Activated naive CD4-positive, alpha-beta T cell treated with anti-CD3 and anti-CD28 coated beads, Interleukin-2, amount 50 U/mL, for 72 hours (primary cell): ENCODE results near the gene MTCL1. TPM values are rescaled to one million over a fixed set of nuclear protein-coding genes. Genes with fewer than 3 reads are reported as not detected.

ENCODE experiments used
- ATAC-seq, 2 donors: fragments of 150-1000 bp; cut with Tn5 transposase; 2 replicates each; pipeline ENCODE4 v1.10.0; 2021; ENCODE audit warnings: mild to moderate bottlenecking in 2 of 2, moderate library complexity in 2 of 2
- DNase-seq, 2 donors: peaks; one replicate each; pipeline ENCODE4 v3.0.0; 2021 to 2022; ENCODE audit warnings: low spot score in 2 of 2
- H3K27ac Mint-ChIP-seq, 2 donors: one replicate each; pipeline ENCODE4 v1.8.0; 2022; ENCODE audit warnings: mild to moderate bottlenecking in 2 of 2, mixed read lengths in 2 of 2
- H3K36me3 Mint-ChIP-seq, 2 donors: one replicate each; pipeline ENCODE4 v1.8.0; 2022; ENCODE audit warnings: mixed read lengths in 2 of 2
- H3K9me3 Mint-ChIP-seq, 2 donors: one replicate each; pipeline ENCODE4 v1.8.0; 2022; ENCODE audit warnings: mixed read lengths in 2 of 2
- total RNA-seq, 2 donors: library from RNA; stranded (reverse); gene quantifications; one replicate each; pipeline ENCODE4 v1.2.3, GENCODE V29; 2022

The MTCL1 gene
- total RNA-seq, 2 donors from 2014 or later: 0.06 to 0.66 TPM

DNA sequence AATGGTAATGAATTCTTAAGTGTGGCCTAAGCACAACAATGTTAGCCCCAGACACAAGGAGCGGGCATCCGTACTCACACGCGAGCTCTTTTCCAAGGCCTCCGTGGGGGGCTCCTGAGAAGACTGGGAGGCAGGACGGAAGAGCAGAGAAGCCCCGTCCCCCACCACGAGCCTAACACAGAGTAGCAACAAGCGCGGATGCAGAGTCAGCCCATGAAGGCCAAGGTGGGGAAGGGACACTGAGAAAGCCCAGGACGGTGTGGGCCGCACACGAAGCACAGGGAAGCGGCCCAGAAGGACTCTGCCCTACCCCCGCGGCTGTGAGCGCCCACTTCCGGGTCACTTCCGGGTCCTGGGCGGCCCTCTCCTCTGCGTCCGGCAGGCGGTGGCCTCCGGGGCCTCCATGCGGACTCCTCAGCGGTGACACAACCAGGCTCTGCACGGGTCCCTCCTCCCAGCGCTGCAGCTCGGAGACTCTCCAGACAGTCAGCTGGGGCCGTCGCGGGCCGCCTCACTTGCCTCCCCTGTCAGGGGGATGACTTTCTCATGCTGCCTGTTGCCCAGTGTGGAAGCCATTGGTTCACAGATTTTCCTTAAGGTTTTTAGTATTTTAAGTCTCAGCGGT, 151.5 kb downstream of the MTCL1 start:
- DNase-seq: no peak
- Mint-ChIP-seq H3K9me3 (no peaks in the 10 kb centered on the region), H3K36me3 (no peaks in the 10 kb centered on the region), H3K27ac (peak overlapping the region in 1 of 2 donors; percentile 51)
- no peak for ATAC-seq

DNA sequence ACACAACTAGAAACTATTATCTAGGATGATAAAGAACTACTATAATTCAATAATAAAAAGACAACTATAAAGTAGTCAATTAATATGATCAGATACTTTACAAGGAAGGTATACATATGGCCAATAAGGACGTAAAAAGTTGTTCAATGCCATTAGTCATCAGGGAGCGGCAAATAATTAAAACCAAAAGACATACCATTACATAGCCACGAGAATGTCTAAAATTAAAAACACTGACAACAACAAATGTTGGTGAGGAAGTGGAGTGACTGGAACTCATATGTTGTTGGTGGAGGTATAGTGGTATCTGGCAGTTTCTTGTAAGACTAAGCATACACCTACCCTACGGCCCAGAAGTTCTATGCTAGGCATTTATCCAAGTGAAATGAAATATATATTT, 152.4 kb downstream of the MTCL1 start:
- Mint-ChIP-seq H3K27ac (no peak overlapping the region), H3K36me3 (no peaks in the 10 kb centered on the region), H3K9me3 (no peaks in the 10 kb centered on the region)
- no peak for DNase-seq
- ATAC-seq: no peak

DNA sequence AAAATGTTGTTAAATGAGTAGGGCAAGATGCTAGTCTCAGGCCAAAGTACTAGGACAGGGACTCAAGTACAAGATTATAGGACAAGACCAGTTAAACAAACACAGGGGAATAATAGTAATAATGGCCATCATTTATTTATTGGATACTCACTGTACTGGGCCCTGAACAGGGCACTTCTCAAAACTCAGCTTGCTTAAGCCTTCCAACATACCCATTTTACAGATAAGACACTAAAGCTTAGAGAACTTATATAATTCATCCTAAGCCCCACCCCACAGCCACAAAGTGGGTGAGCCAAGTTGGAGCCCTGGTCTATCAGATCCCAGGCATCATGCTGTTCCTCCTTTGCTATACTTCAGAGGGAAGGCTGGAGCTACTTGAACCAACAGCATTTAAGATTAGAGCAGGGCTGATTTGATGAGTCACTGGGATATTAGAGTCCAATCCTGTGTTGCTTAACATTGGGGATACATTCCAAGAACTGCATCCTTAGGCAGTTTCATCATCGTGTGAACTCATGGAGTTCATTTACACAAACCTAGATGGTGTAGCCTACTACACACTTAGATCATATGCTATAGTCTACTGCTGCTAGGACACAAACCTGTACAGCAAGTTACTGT, 153.6 kb downstream of the MTCL1 start:
- ATAC-seq: no peak
- H3K27ac Mint-ChIP-seq: no peak overlapping the region
- no peak for DNase-seq
- H3K9me3 Mint-ChIP-seq: no peaks in the 10 kb centered on the region
- H3K36me3 Mint-ChIP-seq: no peaks in the 10 kb centered on the region

DNA sequence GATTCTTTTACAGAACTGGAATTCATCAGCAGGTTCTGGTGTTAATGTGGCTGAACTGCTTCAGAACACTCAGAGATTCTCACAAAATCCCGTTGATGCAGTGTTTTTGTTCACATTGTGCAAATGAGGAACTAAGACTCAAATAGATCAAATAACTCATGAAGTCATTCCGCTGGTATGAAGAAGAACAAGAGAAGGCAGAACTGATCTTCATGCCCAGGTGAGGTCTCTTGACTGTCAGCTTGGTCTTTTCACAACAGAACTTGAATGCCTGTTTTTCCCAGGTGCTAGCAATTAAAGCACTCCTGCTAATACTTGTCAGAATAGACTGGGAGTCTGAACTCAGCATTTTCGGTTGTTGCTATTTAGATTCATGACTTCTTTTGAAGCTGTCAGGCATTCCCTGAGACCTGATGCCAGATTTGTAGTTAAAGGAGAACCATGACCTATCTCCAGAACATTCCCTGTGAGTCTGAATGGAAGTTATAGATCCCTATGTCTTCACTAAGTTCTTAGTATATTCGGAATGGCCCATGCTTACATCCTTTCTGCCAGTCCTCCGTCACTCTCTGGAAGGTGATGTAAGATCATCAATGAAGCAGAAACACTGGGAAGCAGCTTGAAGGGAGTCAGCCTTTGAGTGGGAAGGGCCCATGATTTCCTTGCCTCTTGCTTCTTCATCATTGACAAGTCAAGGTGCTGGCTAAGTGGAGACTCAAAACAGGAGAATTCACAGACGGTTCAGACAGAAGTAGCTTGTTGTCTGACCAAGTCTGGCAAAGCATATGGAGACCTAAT, 155.7 kb downstream of the MTCL1 start:
- ATAC-seq (no peak), DNase-seq (no peak)
- Mint-ChIP-seq H3K27ac (no peak overlapping the region), H3K36me3 (no peaks in the 10 kb centered on the region), H3K9me3 (no peaks in the 10 kb centered on the region)

DNA sequence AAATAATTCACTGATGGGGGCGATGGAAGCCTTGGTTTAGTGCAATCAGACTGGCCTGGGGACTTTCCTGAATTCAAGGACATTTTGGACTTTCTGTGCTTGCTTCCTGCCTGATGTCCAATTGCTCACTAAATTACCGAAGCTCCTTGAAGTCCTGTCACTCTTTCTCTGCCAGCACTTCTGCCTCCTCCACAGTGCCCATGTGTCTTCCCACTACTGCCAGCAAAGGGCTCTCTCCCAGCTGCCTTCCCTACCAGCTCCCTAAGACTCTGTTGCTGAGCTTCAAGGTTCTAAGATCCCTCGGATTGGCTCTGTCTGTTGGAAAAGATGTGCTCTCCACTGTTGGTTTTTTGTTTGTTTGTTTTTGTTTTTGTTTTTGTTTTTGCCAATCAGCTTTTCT, 158.1 kb downstream of the MTCL1 start:
- peak overlapping the region in 1 of 2 donors; percentile 63 for H3K27ac Mint-ChIP-seq
- H3K36me3 Mint-ChIP-seq: no peaks in the 10 kb centered on the region
- ATAC-seq: no peak
- DNase-seq: no peak
- H3K9me3 Mint-ChIP-seq: no peaks in the 10 kb centered on the region

DNA sequence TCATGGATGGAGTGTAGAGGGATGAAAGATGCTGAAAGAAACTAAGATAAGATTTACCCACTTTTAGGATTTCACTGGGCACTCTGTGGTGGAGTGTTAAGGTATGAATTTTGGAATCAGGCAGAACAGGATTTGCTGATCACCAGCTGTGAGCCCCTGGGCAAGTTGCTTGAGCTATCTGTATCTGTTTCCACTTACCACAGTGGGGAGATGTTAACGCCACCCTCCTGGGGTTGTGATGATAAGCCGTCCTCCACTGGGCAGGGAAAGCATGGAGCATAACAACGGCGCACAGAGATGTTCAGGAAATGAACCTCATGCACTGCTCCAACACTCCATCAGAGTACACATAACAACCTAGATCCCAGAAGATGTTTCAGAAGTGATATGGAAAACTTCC, 160.6 kb downstream of the MTCL1 start:
- no peaks in the 10 kb centered on the region for H3K9me3 Mint-ChIP-seq
- H3K36me3 Mint-ChIP-seq: no peaks in the 10 kb centered on the region
- no peak overlapping the region for H3K27ac Mint-ChIP-seq
- ATAC-seq (no peak), DNase-seq (no peak)

DNA sequence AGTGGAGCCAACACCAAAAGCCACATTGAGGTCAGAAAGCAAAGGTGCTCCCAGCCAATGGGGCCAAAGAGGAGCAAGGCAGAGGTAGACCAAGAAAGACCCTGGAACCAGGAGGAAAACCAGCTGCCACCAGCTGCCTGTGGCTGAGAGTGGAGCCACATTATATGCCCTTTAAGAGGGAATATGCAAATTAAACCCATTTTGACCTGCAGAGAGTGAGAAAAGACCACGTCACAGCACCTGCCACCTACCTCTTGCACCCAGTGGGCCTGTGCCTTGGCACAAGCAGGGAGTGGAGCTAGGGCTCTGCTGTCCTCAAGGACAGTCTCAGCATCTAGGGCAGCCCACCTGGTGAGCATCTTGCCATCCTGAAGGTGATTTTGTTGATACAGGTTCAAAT, 161.3 kb downstream of the MTCL1 start:
- no peaks in the 10 kb centered on the region for H3K9me3 Mint-ChIP-seq
- no peaks in the 10 kb centered on the region for H3K36me3 Mint-ChIP-seq
- no peak for DNase-seq
- no peak for ATAC-seq
- H3K27ac Mint-ChIP-seq: no peak overlapping the region

DNA sequence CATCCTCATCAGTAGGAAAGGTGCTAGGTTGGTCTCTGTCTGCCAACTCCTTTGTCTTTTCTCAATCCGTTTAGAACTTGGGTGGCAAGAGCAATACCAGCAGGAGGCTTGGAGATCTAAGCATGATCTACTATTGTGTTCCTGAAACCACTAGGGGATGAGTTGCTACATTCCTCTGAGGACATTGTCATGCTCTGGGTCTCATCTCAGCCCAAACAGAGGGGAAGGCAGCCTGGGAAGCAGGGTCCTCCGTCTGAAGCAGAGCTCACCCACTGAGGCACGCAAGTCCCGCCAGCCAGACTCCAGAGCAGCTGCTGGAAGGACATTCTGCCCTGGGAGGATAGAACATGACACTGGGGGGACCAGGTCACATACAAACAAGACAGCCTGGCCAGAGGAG, 162.9 kb downstream of the MTCL1 start:
- no peak for DNase-seq
- H3K9me3 Mint-ChIP-seq: no peaks in the 10 kb centered on the region
- no peak for ATAC-seq
- no peaks in the 10 kb centered on the region for H3K36me3 Mint-ChIP-seq
- H3K27ac Mint-ChIP-seq: peak overlapping the region in 1 of 2 donors; percentile 44

DNA sequence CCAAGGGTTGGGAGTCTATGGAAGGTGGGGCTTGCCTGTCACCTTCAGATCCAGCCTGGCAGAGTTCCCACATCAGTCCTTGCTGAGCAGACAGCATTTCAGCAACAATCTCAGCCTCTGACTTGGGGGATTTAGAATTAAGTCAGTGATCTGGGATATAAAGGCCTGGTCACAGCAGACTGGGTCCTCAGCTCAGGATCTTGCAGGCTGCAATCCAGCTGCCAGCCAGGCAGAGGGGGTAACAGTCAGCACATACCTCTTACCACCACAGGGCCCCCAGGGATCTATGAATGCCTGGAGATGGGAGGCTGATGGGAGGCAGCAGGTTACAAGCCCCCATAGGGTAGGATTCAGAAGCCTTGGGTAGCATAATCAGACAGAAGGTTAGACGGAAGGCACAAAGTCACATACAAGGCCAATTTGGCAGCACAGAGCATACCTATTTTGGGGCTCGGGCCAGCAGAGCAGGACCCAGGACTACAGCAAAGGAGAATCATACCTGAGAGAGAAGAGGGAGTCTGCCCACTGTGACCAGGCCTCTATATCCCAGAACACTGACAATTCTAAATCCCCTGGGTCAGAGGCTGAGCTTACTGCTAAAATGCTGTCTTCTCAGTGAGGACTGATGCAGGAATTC, 163.5 kb downstream of the MTCL1 start:
- ATAC-seq: no peak
- no peaks in the 10 kb centered on the region for H3K9me3 Mint-ChIP-seq

DNA sequence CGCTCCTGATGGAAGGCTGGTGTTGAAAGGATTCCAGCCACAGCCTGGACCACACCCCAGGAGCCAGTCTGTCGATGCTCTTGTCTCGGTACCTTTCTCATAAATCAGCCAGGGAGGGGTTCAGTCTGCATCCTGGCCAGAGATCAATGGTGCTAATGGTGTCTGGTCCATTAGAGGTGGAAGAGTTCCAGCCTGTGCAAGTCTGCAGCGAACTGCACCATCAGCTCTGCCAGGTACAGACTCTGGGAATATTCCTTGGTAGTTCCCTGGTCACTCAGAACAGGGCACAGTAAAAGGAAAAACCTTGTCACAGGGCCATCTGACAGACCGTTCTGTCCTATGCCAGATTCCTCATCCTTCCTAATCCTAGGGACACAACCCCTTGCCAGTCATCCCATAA, 164.3 kb downstream of the MTCL1 start:
- DNase-seq (no peak), ATAC-seq (no peak)
- Mint-ChIP-seq H3K27ac (no peak overlapping the region), H3K9me3 (no peaks in the 10 kb centered on the region), H3K36me3 (no peaks in the 10 kb centered on the region)

More for the DNA sequence above, 163.5 kb downstream of the MTCL1 start:
- Mint-ChIP-seq H3K36me3 (no peaks in the 10 kb centered on the region), H3K27ac (no peak overlapping the region)
- DNase-seq: no peak

DNA sequence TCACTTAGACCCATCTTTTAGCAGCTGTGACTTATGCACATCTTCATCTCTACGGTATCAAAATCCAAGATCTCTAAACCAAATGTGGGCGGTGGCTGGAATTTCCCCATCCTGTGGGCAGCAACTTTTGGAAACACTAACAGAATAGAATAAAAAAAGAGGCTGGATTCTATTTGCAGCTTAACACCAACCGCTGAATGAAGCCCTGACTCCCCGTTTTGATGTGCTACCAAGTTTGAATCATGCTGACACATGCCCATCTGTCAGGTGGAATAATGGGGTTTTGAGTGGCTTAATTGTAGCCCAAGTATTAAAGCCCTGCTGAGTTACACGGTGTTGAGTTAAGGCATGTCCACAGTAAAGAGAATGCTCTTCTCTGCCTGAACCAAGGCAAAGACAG, 165.2 kb downstream of the MTCL1 start:
- Mint-ChIP-seq H3K9me3 (no peaks in the 10 kb centered on the region), H3K27ac (no peak overlapping the region), H3K36me3 (no peaks in the 10 kb centered on the region)
- DNase-seq: no peak
- ATAC-seq: no peak

DNA sequence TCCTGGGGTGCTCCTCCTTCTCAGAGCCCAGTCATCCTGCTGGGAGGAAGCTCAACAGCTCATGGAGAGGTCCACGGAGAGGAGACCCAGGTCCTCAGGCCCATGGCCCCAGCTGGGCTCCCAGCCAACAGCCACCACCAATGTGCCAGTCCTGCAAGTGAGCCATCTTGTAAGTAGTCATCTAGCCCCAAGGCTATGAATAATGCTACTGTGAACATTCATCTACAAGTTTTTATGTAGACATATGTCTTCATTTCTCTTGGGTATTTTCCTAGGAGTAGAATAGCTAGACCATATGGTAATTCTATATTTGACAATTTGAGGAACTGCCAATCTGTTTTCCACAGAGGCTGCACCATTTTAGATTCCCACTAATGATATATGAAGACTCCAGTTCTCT, 166.1 kb downstream of the MTCL1 start:
- Mint-ChIP-seq H3K27ac (no peak overlapping the region), H3K36me3 (no peaks in the 10 kb centered on the region), H3K9me3 (no peaks in the 10 kb centered on the region)
- no peak for ATAC-seq
- DNase-seq: no peak

DNA sequence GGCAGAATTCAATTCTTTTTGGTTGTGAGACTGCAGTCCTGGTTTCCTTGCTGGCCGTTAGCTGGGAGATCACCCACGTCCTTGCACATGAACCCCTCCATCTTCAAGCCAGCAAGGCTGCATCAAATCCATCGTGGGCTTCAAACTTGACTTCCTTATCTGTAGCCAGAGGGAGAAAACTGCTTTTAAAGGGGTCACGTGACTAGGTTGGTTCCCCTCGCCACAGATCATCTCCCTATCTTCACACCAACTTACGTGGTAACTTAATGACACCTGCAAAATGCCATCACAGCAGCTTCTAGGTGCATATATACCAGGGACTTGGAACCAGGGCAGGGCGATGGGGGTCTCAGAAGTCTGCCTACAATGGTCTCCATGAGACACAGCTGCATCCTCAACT, 169.5 kb downstream of the MTCL1 start:
- Mint-ChIP-seq H3K27ac (no peak overlapping the region), H3K9me3 (no peaks in the 10 kb centered on the region), H3K36me3 (no peaks in the 10 kb centered on the region)
- ATAC-seq (no peak), DNase-seq (no peak)

DNA sequence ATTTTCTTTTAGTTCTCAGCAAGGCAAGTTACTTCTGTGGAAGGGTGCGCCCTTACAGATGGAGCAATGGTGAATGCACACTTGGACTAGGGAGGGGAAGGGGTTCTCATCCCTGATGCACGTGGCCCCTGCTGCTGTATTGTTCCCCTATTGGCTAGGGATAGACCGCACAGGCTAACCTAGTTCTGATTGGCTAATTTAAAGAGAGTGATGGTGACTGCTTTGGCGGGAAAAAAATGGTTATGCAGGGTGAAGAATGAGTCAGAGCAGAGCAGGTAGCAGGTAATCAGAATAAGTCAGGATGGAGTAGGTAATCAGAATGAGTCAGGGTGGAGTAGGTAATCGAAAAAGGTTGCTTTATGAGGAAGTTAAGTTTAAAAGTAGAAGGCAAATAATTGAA, 171.5 kb downstream of the MTCL1 start:
- Mint-ChIP-seq H3K36me3 (peaks cover 0 to 7% of the 10 kb centered on the region in 2 donors), H3K9me3 (peaks cover 7 to 8% of the 10 kb centered on the region in 2 donors), H3K27ac (no peak overlapping the region)
- ATAC-seq (no peak), DNase-seq (no peak)

DNA sequence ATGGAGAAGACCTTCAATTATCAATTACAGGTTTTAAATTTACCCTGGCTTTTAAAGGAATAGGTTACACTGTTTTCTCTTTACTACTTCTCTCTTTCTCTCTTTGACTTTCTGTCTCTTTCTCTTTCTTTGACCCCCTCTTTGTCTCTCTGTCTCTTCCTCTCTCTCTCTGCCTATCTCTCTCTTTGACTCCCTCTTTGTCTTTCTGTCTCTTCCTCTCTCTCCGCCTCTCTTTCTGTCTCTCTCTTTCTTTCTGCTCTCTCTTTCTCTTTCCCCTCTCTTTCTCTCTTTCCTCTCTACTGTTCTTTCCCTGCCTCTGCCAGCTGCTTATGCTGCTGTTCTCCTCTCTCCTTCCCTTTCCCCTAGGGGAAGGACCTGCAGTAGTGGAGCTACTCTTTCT, 175.7 kb downstream of the MTCL1 start:
- H3K36me3 Mint-ChIP-seq: peaks cover 8 to 25% of the 10 kb centered on the region in 2 donors
- DNase-seq (no peak), ATAC-seq (no peak)
- no peak overlapping the region for H3K27ac Mint-ChIP-seq
- peaks cover 18 to 19% of the 10 kb centered on the region in 2 donors for H3K9me3 Mint-ChIP-seq
